Brain microvascular endothelial cell (primary cell): ENCODE results near the gene LETM1.

ENCODE experiments used
- DNase-seq: peaks from one replicate; pipeline ENCODE4 v3.0.0-alpha.2; 2020
- H3K27ac ChIP-seq: fragments of 250-450 bp; sonication (Bioruptor Pico); 2 replicates; pipeline ENCODE4 v1.5.1; 2020; ENCODE audit warnings: mild to moderate bottlenecking, moderate library complexity
- H3K27me3 ChIP-seq: fragments of 250-450 bp; sonication (Bioruptor Pico); replicated peaks from 2 replicates; pipeline ENCODE4 v1.5.1; 2020; ENCODE audit warnings: mild to moderate bottlenecking
- H3K36me3 ChIP-seq: fragments of 250-450 bp; sonication (Bioruptor Pico); replicated peaks from 2 replicates; pipeline ENCODE4 v1.5.1; 2020; ENCODE audit warnings: mild to moderate bottlenecking
- H3K4me3 ChIP-seq: 2 replicates; pipeline ENCODE4 v1.5.1; 2011; ENCODE audit warnings: low read depth, mild to moderate bottlenecking, control low read depth, low read length, moderate library complexity
- in situ Hi-C: cut with HindIII; loops from 2 replicates; pipeline ENCODE4 v1.10.0; 2017; ENCODE audit warnings: low sequenced_read_pairs, low pct_ligation_motif_present
- TF ChIP-seq, protein P1 (sequence below): IDR thresholded peaks from 2 replicates; pipeline ENCODE4 v1.5.1; 2011; ENCODE audit warnings: low read depth, mild to moderate bottlenecking, moderate library complexity, low read length, control low read depth, inconsistent platforms; ENCODE audit errors: missing control alignments

The LETM1 gene

DNA sequence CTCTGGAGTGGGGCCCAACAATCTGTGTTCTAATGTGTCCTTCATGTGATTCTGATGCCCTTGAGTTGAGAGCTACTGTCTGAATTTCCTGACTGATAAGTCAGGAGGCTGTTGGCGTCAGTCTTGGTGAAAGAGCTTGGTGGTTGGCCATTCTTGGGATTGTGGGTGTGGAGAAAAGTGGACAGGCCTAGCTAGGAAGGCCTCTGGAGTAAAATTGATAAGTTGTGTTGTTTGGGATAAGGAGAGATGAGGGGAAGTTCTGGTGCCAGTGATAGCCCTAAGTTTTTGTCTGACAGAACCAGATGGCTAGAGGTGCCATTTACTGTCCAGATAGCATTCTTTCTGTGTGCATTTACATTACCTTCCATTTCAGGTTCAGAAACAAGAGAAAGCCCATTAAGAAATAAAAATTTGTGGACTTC, 26.9 kb upstream of the LETM1 start:
- no peak for DNase-seq
- Histone ChIP-seq H3K27ac (no peak overlapping the region), H3K36me3 (no peaks in the 10 kb centered on the region), H3K27me3 (no peaks in the 10 kb centered on the region), H3K4me3 (no peak overlapping the region)
- in situ Hi-C loops, result no loop called here
- TF ChIP-seq, protein P1, sequence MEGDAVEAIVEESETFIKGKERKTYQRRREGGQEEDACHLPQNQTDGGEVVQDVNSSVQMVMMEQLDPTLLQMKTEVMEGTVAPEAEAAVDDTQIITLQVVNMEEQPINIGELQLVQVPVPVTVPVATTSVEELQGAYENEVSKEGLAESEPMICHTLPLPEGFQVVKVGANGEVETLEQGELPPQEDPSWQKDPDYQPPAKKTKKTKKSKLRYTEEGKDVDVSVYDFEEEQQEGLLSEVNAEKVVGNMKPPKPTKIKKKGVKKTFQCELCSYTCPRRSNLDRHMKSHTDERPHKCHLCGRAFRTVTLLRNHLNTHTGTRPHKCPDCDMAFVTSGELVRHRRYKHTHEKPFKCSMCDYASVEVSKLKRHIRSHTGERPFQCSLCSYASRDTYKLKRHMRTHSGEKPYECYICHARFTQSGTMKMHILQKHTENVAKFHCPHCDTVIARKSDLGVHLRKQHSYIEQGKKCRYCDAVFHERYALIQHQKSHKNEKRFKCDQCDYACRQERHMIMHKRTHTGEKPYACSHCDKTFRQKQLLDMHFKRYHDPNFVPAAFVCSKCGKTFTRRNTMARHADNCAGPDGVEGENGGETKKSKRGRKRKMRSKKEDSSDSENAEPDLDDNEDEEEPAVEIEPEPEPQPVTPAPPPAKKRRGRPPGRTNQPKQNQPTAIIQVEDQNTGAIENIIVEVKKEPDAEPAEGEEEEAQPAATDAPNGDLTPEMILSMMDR, result no peak

DNA sequence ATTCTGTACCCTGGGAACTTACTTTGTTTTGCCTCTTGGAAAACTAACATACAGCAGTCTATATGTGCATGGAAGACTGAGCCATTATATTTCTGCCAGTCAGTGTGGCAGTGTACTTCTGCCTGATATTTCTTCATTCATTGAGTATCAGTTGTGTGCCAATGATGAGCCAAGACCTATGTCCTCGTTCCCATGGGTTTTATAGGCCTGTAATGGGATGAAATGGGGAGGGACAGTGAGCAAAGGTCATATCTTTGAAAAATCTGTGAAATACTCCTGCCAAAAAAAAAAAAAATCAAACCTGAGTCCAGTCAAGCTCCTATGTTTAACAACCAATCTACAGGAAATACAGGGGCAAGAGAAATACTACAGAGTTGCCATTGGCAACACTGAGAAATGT, 24.4 kb upstream of the LETM1 start:
- Histone ChIP-seq H3K27me3 (no peaks in the 10 kb centered on the region), H3K36me3 (no peaks in the 10 kb centered on the region), H3K4me3 (no peak overlapping the region), H3K27ac (no peak overlapping the region)
- TF ChIP-seq, protein P1, result no peak
- in situ Hi-C loops, result no loop called here
- DNase-seq, result no peak

DNA sequence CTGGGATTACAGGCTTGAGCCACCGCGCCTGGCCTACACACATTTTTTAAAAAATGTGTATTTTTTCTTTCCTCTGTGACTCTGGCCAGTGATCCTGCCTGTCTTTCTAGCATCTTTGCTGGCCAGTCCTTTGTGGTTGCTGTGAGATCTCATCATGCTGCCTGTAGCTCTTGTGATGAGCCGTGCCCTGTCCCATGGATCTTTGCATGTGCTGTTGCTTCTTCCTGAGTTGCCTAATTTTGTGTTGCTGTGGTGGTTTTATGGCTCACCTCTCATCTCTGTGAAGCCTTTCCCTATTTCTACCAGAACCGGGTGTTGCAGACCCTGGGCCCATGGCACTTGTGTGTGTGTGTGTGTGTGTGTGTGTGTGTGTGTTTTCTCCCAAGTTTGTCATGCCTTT, 23.5 kb upstream of the LETM1 start:
- Histone ChIP-seq H3K36me3 (no peaks in the 10 kb centered on the region), H3K27me3 (no peaks in the 10 kb centered on the region), H3K27ac (no peak overlapping the region), H3K4me3 (no peak overlapping the region)
- TF ChIP-seq, protein P1, result no peak
- in situ Hi-C loops, result no loop called here
- DNase-seq, result no peak

DNA sequence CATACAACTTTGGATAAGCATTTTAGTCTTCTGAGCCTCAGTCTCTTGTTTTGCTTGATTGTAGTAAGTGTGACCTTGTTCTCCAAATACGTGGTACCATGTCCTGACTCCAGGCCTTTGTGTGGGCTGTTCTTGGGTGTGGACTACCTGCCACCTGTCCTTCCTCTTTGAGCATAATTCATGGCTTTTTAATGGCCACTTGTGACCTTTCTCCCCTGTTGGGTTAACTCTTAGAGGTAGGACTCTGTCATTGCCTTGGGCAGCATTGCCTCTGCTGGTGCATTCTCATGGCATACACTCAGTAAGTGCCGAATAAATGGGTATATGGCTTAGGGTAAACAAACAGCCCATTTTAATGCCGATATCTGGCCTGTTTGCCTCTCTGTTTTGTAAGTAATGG, 18.2 kb upstream of the LETM1 start:
- TF ChIP-seq, protein P1, result no peak
- H3K27me3 ChIP-seq, result no peaks in the 10 kb centered on the region
- in situ Hi-C loops, result no loop called here
- H3K4me3 ChIP-seq, result no peak overlapping the region
- no peaks in the 10 kb centered on the region for H3K36me3 ChIP-seq
- no peak overlapping the region for H3K27ac ChIP-seq
- DNase-seq, result no peak

DNA sequence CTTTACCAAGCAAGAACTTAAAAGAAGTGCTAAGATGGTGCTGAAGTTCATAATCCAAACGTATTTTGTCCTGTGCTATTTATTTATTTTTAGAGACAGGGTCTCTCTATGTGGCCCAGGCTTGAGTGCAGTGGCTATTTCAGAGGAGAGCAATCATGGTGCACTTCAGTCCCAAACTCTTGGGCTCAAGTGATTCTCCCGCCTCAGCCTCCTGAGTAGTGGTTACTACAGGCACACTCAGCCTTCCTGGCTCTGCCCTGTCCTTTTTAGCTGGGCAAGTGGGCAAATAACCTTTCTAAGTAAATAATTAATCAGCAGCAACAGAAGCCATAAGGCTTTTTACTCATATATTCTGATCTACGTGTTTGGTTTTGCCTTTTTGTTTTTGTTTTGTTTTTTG, 17.8 kb upstream of the LETM1 start:
- DNase-seq, result no peak
- H3K4me3 ChIP-seq, result no peak overlapping the region
- in situ Hi-C loops, result no loop called here
- H3K27me3 ChIP-seq, result no peaks in the 10 kb centered on the region
- TF ChIP-seq, protein P1, result no peak
- no peaks in the 10 kb centered on the region for H3K36me3 ChIP-seq
- no peak overlapping the region for H3K27ac ChIP-seq

DNA sequence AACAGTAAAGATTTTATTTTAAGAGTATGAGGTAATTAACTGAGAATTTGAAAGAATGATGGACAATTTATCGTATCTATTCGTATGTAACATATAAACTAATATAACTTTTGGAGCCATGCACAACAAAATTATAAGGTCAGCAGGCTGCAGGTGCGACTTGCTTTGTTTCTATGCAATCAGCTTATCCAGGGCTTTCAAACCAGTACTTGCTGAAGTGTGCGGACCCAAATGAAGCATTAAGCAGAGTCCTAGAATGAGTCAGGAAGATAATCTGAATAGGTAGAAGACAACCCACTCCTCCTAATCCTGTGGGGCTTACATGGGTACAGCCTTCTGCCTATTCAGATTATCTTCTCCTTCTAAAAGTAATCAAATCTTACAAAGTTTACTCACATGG, 17.3 kb upstream of the LETM1 start:
- Histone ChIP-seq H3K4me3 (no peak overlapping the region), H3K27ac (peak overlapping the region; percentile 21)
- in situ Hi-C loops, result no loop called here

More for the DNA sequence above, 17.3 kb upstream of the LETM1 start:
- DNase-seq, result no peak
- Histone ChIP-seq H3K27me3 (no peaks in the 10 kb centered on the region), H3K36me3 (no peaks in the 10 kb centered on the region)
- TF ChIP-seq, protein P1, result no peak
